Measurements from ENCODE around the gene DLX6.
"Not testable (repeated sequence)": the region's sequence is repeated elsewhere in the genome, so short reads cannot be mapped to it uniquely, and the experiment has no call there.

The DLX6 gene

GRCh38 chr7:97024209-97025129 is 19.1 kb downstream of the DLX6 start, which contains the start of gene DLX5:
Gene DLX5 (minus strand): TSS chr7:97024831. CDS start chr7:97024623, 208 bp downstream.
- no peak for DNase-seq (ENCODE audit: low spot score)

DNA sequence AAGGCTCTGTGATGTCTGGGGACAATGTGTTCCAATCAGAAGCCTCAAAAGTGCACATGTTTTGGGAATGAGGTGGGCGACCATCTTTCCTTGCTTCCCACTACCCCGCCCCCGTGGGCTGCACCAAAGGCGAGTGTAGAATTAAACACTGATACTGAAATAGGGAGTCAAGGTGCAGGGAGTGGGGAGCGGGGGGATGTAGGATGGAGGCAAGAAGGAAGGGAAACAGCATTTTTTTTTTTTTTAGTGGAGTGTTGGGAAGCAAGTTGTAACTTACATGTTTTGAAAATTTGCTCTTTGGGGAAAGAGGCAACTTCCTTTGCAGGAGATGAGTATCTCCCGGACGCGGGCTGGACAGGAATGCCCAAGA is 19.8 kb downstream of the DLX6 start:
- no peak for DNase-seq (ENCODE audit: low spot score)

GRCh38 chr7:97025983-97026714 is 20.8 kb downstream of the DLX6 start:
- DNase-seq (ENCODE audit: low spot score), result no peak

DNA sequence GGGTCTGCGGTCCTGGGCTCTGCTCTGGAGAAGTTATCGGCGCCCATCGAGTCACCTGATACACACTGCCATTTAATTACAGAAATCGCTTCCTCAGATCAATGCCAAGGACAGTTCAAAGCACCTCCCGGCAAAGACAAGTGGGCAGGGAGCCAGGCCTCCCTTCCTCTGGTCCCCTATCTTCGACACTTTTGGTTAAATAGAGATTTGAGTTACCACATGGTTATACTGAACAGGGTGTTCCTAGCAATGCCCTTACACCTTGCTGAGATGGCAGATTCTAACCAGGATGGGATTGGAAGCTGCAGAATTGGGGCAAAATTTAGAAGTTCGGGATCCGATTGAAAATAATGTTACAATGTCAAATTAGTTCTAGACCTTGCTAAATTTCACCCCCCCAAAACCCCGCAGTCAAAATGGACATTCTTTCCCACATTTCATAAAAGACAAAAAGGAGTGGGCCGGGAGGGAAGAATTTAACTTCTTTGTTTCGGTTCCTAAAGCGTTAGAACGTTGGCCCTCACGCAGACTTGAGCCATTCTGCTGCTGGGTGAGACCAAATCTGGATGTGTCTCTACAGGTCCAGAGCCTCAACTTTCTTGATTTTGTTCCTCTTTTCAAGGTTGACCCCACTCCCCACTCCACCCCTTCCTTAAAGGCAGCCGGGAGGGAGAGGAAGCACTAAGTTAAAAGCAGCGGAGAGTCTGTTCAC is 21.5 kb downstream of the DLX6 start:
- DNase-seq (ENCODE audit: low spot score), result no peak

DNA sequence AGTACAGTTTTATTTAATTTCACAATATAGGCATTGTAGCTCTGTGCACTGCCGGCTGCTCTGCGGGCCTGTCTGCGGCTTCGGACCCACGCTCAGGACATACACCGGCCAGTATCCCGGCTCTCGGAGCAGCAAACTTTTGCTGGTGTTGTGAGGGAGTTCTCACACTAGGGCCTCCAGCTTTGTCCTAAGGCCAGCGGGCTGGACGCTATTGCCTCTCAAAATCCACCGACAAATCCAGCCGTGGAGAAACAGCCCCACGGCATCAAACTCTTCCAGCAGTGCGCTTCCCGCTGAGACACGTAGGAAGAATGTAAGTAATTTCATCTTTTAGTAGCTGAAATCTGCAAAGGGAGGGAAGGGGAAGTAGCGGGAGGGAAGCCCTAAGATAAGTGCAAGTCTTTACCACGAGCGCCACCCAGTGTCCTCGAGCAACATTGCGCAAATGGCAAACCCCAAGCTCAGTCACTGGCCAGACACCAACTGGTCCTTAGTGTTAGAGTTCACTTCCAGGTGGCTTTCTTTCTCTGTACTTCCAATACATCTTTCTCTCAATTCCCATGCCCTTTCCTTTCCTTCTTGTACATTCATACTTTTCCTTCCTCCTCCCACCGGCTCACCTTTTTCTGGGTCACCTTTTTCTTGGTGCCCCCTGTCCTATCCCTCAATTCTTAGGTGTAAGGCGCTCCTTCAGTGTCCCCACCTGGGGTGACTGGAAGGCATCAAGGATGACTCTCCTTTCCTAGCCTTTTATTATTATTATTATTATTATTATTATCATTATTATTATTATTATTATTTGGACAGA is 22.3 kb downstream of the DLX6 start:
- peak; percentile 6 for DNase-seq (ENCODE audit: low spot score)

GRCh38 chr7:97034213-97034852 is 29.0 kb downstream of the DLX6 start:
- not testable (repeated sequence) for DNase-seq (ENCODE audit: low spot score)

- DNase-seq (ENCODE audit: low spot score), result no peak
Observed at GRCh38 chr7:97039374-97040065, 34.2 kb downstream of the DLX6 start.

DNA sequence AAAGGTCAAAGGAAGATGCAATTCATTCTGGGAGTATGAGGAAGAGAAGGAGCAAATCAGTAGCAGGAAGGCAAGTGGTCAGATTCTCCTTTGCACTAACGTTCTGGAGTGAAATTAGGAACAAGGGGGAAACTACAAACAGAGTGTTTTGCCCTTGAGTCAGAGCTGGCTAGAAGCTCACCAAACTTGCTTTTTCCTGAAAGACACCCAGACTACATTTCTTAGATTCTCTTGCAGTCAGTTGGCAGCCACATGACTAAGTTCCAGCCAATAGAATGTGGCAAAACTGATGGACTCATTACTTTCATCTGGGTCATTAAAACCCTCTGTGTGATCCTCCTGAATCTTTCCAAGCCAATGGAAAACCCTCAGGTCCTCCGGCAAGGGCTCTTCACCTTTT is 37.9 kb downstream of the DLX6 start:
- DNase-seq (ENCODE audit: low spot score), result no peak

Data from hematopoietic multipotent progenitor cell treated with erythropoietin and hydrocortisone succinate and interleukin-3 and kit ligand, for 17 days (in vitro differentiated cells).